Hematopoietic multipotent progenitor cell treated with erythropoietin and hydrocortisone succinate and interleukin-3 and kit ligand, for 17 days (in vitro differentiated cells): ENCODE data around the gene ABCG5.

Experiments
- DNase-seq: peaks from one replicate; pipeline ENCODE4 v3.0.0-alpha.2; 2015; ENCODE audit warnings: low spot score

Gene ABCG5

DNA sequence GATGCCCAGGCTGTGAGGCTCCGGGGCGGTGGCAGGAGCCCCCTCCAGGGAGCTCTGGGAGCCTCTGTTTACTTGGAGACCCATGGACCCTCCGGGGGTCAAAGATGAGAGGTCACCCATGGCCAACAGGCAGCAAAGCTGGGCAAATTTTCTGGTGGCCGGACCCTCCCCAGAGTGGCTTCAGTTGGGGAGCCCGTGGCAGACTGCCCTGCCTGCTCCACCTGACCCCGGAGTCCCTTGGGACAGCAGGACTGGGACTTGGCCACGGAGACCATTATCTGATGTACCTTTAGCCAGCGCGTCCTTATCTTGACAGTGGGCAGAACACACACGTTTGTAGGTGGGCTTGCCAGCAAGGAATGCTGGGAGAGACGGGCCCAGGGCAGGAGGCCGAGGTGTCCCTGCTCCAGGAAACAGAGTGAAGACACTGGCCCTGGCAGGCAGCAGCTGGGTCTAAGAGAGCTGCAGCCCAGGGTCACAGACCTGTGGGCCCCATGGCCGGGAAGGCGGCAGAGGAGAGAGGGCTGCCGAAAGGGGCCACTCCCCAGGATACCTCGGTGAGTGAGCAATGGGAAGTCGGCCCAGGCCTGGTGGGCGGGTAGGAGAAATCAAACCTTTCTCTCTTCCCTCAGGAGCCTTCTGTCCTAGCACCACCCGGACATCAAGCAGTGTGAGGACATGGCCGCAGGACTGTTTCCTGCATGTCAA lies at the start of gene ABCG5, which contains the start of gene ABCG8:
TSS of gene ABCG5 (minus strand) at position 280 of the 708 bp plus-strand sequence. CDS start at position 120, 160 bp downstream.
TSS of gene ABCG8 (plus strand) at position 412 of the 708 bp plus-strand sequence. CDS start at position 495, 83 bp downstream.
- DNase-seq = no peak

DNA sequence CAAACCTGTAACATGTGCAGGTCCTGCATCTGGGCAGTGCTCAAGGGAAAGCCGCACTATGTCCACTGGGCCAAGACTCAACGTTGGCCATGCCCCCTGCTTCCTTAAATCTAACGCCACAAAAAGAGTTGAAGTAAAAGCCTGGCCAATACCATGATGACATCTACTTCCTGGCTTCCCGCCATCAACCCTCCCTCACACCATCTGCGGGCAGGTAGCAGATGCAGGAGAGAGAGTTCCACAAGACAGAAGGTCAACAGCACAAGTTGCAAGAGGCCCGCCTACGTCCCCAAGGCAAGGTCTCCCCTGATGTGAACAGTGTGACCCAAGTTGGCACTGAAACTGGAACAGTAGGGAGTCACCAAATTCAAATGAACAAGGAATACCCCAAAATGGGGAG lies 48.5 kb upstream of the ABCG5 start:
- DNase-seq = no peak

DNA sequence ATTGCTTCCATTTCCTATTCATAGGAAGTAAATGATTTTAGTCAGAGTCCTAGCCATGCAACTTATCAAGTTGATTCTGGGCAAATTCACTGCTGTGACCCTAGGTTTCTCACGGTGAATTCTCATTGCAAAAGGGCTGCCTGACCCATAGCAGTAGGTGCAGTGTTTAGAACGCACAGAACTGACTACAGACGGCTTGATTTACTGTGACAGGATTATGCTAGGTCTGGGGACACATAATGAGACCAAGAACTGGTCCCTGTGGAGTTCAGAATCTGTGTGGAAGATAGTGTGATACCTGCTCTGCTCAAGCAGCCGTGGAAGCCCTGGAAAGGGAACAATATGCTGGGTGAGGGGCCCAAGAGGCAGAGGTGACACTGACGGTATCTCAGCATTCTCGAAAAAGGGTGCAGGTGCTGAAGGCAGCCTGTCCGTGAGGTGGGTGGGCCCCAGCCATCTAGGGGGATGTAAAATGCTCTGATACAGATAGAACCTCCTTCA lies 46.5 kb upstream of the ABCG5 start:
- DNase-seq = no peak

DNA sequence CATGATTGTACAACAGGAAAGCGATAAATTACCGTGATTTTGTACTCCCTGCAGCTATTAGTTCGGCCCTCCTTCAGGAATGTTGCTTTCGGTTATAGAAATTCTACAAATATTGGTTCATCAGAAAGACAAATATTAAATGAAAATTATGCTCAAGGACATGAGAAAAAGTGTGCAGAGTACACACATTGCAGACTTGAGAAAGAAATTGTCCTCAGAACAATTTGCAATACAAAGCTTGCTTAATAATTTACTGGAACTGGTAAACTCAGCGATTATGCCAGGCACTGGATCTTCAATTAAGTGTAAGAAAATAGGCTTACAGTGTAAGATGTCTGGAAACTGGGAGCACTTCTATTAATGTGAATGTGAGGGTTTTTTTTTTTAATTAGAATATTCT lies 46.0 kb upstream of the ABCG5 start:
- DNase-seq = no peak

DNA sequence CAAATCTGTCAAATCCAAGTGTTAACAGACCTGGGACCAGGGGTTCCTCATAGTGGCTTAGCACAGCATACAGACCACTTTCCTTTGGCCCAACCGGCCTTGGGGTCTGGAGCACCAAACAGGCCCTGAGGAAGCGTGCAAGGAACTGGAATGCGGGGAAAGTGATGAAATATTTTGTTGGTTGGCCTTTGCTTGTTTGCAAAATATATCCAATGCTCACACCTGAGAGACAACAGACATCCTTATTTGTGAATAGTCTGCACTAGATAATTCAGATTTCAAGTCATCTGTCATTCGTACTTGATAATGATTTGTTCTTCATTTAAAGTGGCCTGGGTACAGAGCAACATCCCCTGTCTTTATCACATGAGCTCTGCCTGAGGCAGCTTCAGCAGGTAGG lies 43.7 kb upstream of the ABCG5 start:
- no peak for DNase-seq

DNA sequence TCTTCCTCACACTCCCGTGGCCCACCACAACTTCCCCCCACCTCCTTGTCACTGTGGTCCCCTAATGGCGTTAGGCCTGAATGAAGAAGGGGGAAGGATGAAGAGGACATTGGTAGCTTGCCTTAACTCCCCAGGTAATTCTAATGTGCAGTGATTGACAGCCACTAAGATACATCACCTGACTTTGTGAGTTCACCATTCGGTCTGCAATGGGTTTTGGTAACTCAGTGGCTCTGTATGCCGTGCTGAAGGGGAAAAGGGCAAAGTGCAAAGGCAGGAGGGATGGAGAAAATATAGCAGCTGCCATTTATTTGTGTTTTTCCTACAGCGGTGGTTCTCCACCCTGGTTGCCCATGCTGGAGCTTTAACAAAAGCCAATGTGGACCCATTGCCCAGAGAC lies 42.3 kb upstream of the ABCG5 start:
- no peak for DNase-seq

DNA sequence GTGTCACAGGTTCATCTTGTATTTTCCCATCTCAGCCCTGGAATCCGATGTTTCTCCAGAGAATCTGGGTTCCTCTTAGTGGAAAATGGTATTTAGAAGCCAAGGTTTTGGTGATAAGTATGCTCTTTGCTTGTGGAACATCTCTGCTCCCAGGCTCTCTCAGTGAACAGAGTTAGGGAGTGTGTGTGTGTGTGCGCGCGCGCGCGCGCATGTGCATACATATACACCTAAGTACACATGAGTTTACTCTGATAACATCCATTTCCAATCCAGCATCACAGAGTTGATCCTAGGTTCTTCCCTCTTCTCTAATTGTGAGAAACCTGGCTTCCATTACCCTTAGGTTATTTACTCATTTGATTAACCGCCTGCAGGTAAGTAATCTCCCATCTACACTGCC lies 41.8 kb upstream of the ABCG5 start:
- no peak for DNase-seq

DNA sequence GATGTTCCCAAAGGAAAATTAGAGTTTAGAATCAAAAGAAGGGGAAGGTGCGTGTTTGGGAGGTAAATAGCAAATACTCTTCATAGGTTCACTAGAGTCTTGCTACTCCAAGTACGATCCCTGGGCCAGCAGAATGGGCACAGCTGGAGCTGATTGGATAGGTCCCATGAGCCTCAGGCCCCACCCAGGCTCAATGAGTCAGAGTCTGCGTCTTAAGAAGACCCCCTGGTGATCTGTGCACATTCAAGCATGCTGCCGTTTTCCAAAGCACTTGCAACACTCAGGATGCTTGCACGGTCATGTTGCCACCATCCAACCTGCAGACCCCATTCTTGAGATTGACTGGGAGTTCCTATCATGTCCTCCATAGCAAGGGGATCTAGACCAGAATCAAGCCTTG lies 40.6 kb upstream of the ABCG5 start:
- DNase-seq = no peak

DNA sequence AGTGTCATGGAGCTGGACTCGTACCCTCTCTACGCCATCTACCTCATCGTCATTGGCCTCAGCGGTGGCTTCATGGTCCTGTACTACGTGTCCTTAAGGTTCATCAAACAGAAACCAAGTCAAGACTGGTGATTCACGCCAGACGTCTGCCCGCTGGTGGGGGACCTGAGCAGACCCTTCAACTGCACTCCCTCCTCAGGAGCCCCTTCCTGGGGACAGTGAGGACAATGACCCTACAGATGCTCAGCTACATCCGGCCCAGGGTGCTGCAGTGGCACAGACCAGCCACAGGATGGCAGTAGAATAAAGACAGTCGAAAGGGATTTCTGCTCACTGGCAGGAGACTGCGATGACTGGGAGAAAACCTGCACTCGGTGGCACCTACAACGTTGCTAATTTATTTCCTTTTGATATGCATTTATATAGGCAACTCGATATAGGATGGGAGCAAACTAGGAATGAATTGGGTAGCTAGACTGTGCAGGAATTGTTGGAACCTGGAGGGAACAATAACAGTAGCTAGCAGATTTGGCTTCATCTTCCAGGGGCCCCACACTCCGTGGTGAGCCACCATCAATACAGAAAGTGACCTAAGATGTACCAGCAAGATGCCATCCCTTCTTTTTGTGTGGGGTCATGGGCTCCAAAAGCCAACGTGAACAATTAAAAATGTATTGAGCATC lies 39.3 kb upstream of the ABCG5 start:
- DNase-seq = peak; percentile 51

DNA sequence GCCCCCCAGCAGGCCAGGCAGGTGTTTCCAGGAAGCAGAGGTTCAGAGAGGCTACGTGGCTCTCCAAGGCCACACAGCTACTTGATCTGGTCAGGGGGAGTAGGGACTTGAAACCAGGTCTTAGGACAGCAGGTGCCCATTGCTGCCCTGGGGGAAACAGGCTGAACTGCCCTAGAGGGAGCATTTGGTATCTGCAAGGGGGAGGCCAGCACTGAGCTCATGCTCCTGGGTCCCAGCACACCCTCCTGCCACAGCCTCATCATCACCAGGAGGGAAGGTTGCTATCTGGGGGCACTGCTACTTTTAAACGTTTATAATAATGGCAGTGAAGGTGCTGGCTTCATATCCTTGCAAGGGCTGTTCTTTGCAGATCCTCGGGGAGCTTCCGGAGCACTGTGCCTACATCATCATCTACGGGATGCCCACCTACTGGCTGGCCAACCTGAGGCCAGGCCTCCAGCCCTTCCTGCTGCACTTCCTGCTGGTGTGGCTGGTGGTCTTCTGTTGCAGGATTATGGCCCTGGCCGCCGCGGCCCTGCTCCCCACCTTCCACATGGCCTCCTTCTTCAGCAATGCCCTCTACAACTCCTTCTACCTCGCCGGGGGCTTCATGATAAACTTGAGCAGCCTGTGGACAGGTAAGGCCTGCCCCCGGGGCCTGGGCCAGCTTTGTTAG lies 36.3 kb upstream of the ABCG5 start:
- DNase-seq = no peak

DNA sequence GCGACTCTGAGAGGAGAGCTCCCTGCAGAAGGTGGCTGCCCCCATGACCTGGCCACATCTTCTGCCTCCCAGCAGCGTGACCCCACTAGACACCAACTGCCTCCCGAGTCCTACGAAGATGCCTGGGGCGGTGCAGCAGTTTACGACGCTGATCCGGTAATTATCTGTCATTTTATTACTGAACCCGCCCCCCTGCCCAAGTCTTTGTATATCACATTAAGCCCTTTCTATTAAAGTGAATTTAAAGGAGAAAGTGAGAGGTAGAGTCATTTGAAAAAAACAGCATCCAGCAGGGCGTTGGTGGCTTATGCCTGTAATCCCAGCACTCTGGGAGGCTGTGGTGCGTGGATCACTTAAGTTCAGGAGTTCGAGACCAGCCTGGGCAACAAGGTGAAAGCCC lies 33.5 kb upstream of the ABCG5 start:
- DNase-seq = no peak

DNA sequence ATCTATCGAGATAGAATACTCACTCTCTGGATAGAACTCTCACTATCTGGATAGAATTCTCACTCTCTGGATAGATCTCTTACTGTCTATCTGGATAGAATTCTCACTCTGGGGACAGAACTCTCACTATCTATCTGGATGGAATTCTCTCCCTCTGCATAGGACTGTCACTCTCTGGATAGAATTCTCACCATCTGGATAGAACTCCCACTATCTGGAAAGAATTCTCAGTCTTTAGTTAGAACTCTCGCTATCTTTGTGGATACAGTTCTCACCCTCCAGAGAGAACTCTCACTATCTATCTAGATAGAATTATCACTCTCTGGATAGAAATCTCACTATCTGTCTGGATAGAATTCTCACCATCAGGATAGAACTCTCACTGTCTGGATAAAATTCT lies 16.7 kb upstream of the ABCG5 start:
- no peak for DNase-seq

DNA sequence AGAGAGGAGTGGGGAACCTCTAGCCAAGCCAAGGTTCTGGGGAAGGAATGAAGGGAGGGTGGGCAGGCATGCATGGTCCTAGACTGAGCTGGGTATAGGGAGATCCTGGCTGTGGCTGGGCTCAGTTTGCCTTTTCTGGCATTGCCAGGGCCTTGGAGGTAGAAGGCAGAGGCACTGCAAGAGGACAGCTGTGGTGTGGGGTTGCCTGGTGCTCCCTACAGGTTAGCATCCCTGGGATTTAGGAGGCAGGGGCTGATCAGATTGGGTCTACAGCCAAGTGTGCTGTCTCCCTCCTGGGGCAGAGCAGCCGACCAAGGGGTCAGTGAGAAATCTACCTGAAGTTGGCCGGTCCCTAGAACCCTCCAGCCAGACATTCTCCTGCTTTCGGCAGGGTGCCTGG lies 16.0 kb upstream of the ABCG5 start:
- DNase-seq = no peak

DNA sequence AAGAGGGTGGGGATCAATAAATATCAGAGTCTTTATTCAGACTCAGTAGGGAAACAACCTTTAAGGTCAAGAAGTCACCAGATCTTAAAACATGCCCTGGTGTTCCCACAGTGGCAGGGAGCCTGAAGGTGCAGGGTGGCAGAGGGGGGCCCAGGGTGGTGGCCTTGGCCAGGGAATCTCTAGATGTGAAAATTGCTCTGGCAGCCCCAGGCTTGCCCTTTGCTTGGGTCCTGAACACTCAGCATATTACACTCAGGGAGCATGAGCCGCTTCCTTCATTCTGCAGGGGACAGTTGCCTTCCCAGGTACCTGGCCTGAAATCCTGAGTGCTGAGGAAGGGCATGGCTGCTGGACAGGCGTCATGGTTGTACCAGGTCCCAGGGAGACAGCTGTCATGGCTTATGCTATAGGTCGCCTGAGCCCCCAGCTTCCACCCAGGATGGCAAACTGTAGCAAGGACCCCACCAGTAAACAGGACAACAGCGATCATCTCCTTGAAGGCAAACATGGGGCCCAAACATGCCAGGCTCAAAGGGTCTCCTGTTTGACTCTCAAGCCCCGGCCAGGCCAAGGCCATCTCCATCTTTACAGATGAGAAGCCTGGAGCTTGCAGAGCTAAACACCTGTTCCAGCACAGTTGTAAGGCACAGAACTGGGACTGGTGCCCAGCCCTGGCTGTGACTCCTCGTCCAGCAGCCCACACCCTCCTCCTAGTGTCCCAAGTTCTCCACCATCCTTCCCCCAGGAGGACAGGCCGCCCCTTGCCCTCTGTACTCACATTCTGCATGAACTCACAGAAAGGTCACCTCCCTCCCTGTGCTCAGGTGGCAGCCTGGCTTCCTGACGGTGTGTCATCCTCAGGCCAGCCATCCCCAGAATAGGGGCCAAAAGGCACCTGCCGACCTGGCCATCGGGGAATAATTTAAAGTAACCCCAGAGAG lies 14.8 kb upstream of the ABCG5 start:
- DNase-seq = no peak

DNA sequence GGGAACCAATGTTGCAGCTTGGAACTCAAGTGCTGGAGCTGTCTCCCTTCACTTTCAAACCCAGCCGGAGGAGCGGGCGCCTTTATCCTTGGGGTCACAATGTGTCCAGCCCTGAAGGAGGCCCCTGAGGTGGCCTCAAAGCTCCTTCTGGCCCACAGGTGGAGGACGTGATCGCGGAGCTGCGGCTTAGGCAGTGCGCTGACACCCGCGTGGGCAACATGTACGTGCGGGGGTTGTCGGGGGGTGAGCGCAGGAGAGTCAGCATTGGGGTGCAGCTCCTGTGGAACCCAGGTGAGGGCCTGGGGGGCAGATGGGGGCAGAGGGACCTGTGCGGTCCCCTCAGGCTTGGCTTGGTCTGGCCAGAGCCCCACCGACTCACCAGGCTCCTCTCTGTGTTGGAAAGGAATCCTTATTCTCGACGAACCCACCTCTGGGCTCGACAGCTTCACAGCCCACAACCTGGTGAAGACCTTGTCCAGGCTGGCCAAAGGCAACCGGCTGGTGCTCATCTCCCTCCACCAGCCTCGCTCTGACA lies 13.6 kb upstream of the ABCG5 start:
- DNase-seq = no peak

DNA sequence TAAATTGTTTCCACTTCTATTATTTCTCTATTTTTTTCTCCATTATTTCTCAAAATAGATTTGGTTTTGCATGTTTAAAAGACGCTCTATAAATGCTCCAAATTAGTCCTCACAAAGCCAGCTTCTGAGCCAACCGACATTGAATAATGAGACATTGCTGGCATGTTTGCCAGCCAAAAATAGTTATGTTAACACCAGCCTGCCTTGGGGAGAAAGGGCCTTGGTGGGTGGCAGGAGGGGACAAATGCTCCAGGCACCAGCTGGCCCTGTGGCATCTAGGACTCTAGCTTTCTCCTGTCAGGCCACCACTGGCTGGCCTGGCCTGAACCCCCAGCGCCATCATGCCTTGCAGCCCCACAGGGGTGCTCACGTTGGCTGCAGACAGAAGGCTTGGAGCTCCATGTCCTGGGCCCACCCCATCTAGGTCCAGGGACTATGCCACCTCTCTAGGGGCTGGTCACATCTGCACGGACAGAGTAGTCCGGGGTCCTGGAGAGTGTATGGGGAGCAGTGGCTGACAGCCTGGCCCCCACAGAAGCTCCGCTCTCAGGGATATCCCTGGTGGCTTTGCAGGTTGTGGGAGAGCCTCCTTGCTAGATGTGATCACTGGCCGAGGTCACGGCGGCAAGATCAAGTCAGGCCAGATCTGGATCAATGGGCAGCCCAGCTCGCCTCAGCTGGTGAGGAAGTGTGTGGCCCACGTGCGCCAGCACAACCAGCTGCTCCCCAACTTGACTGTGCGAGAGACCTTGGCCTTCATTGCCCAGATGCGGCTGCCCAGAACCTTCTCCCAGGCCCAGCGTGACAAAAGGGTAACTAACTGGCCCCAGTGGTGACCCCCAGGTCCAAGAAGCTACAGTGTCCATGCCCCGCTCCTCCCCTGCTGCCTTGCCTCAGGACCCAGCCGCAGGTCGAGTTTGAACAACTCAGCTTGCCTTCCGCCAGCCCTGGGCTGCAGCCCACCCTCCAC lies 12.7 kb upstream of the ABCG5 start:
- no peak for DNase-seq

DNA sequence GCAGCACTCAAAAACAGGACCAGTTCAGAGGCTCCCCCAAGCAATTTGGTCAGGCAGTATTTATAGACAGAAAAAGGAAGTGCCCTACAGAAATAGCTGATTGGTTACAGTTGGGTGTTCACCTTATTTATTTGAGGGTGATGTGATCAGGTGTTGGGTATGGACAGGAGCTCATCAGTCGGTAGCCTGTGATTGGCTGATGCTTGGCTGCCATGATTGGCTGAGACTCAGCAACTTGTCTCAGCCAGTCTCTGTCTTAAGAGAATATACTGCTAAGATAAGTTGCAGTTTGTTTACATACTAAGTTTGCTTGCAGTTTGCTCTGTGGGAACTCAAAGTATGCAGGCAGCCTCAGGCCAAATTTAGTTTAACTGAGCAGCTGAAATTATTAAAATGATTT lies 9.6 kb upstream of the ABCG5 start:
- DNase-seq = no peak

DNA sequence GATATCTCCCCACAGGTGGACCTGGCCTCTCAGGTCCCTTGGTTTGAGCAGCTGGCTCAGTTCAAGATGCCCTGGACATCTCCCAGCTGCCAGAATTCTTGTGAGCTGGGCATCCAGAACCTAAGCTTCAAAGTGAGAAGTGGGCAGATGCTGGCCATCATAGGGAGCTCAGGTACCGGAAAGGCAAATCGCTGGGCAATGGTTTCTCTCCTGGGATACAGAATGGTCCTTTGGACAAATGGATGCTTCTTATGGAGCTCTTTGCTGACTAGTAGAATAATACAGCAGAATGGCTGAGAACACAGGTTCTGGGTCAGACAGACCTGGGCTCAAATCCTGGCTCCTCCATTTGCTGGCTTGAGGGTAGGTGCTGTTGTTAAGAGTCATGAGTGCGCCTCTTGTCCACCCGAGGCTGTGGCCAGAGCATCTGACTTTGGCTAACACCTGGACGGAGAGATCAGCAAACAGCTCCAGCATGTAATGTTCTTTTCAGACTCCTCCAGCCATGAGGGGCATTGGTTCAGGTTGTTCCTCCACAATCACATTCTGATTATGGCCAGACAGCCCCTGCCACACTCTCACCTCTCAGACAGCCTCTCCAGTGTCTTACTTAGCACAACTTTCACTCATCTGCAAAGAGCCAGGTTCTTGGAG lies 7.6 kb upstream of the ABCG5 start:
- no peak for DNase-seq

DNA sequence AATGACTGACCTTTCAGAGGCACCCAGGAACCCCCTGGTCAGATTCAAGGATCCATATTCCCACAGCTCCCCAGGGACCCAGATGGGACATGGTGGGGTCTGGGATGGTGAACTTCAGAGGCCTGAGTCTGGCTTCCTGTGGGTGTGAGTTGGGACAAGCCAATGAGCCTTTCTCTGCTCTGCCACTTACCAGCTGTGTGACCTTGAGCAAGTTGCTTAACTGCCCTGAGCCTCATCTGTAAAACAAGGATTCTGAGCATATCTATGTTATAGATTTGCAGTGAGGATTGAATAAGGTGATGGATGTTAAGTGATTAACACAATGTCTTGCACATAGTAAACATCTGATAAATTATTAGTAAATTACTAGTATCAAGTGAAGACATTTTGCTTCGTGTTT lies 6.5 kb upstream of the ABCG5 start:
- DNase-seq = no peak

DNA sequence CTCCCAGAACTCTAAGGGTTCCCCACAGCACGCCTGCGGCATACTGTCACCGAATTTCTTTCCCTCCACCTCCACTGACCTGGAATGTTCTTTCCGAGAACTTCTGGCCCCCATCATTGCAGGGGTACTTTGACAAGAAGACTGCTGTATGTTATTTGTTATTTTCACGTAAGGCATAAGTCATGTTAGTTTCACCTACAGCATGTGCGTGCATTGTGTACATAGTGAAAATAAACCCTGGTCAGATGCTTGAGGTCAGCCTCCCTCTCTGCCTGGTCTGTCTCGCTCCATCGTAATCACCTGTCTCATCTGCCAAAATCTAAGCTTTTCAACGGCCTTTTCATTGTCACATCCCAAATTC lies 4.2 kb upstream of the ABCG5 start:
- DNase-seq = no peak
